GM18861 (cell line): ENCODE data around the gene EIF2B1.
A peak's percentile ranks its signal among the peaks of the same experiment; 100 is the strongest.

Experiments used
- ATAC-seq: cut with Tn5 transposase; IDR thresholded peaks from one replicate; pipeline ENCODE4 v1.9.1; 2021; ENCODE audit not compliant: unreplicated experiment

Gene EIF2B1

GRCh38 chr12:123633379-123634141, at the start of gene EIF2B1, which contains the start of gene GTF2H3:
TSS of gene EIF2B1 (minus strand) at chr12:123633686. CDS start at chr12:123633557, 129 bp downstream.
TSS of gene GTF2H3 (plus strand) at chr12:123633829. CDS start at chr12:123633860, 31 bp downstream.
- peak; percentile 90 for ATAC-seq

- ATAC-seq = no peak
These were observed 48.1 kb upstream of the EIF2B1 start for GRCh38 chr12:123681605-123682004.

GRCh38 chr12:123678981-123679380, 45.5 kb upstream of the EIF2B1 start:
- ATAC-seq = no peak

- no peak for ATAC-seq
These were observed 43.3 kb upstream of the EIF2B1 start for GRCh38 chr12:123676616-123677320.

GRCh38 chr12:123675436-123675835, 42.0 kb upstream of the EIF2B1 start:
- no peak for ATAC-seq

GRCh38 chr12:123671876-123672275, 38.4 kb upstream of the EIF2B1 start:
- ATAC-seq = no peak

GRCh38 chr12:123670882-123671728, 37.6 kb upstream of the EIF2B1 start, which contains the start of gene TCTN2:
TSS of gene TCTN2 (plus strand) at chr12:123671113. CDS start at chr12:123671241, 128 bp downstream.
- peak; percentile 95 for ATAC-seq

GRCh38 chr12:123667771-123668170, 34.3 kb upstream of the EIF2B1 start:
- ATAC-seq = no peak

GRCh38 chr12:123659996-123660727, 26.7 kb upstream of the EIF2B1 start:
- ATAC-seq = no peak

- no peak for ATAC-seq
These were observed 23.7 kb upstream of the EIF2B1 start for GRCh38 chr12:123657211-123657610.

- no peak for ATAC-seq
These were observed 22.9 kb upstream of the EIF2B1 start for GRCh38 chr12:123656392-123656791.

GRCh38 chr12:123655420-123655819, 21.9 kb upstream of the EIF2B1 start:
- ATAC-seq = peak; percentile 94

GRCh38 chr12:123654129-123654701, 20.7 kb upstream of the EIF2B1 start:
- no peak for ATAC-seq

GRCh38 chr12:123648401-123648800, 14.9 kb upstream of the EIF2B1 start:
- ATAC-seq = no peak

- no peak for ATAC-seq
These were observed 12.4 kb upstream of the EIF2B1 start for GRCh38 chr12:123645878-123646277.

- ATAC-seq = no peak
These were observed 11.9 kb upstream of the EIF2B1 start for GRCh38 chr12:123645380-123645779.

GRCh38 chr12:123643911-123644310, 10.4 kb upstream of the EIF2B1 start:
- no peak for ATAC-seq

GRCh38 chr12:123634142-123634561, 666 bp upstream of the EIF2B1 start:
- ATAC-seq = no peak

- no peak for ATAC-seq
These were observed 11.6 kb downstream of the EIF2B1 start for GRCh38 chr12:123621619-123622530.
